HG02678 (cell line): ENCODE measurements around the gene BICD1.
"Not testable (repeated sequence)": the region's sequence is repeated elsewhere in the genome, so short reads cannot be mapped to it uniquely, and the experiment has no call there.

Experiments used
- ATAC-seq: cut with Tn5 transposase; IDR thresholded peaks from one replicate; pipeline ENCODE4 v1.9.1; 2021; ENCODE audit warnings: mild to moderate bottlenecking, moderate library complexity; ENCODE audit not compliant: unreplicated experiment

BICD1 gene

GRCh38 chr12:32273712-32274111 is 167.1 kb downstream of the BICD1 start:
- peak; percentile 94 for ATAC-seq

- ATAC-seq = no peak
Observed at GRCh38 chr12:32274665-32275064, 168.0 kb downstream of the BICD1 start.

- not testable (repeated sequence) for ATAC-seq
Observed at GRCh38 chr12:32275520-32275919, 168.9 kb downstream of the BICD1 start.

- no peak for ATAC-seq
Observed at GRCh38 chr12:32277774-32278173, 171.1 kb downstream of the BICD1 start.

- no peak for ATAC-seq
Observed at GRCh38 chr12:32281098-32281497, 174.5 kb downstream of the BICD1 start.

- ATAC-seq = no peak
Observed at GRCh38 chr12:32284561-32284960, 177.9 kb downstream of the BICD1 start.

- no peak for ATAC-seq
Observed at GRCh38 chr12:32285021-32285420, 178.4 kb downstream of the BICD1 start.

- ATAC-seq = no peak
Observed at GRCh38 chr12:32285489-32285888, 178.8 kb downstream of the BICD1 start.

- no peak for ATAC-seq
Observed at GRCh38 chr12:32290411-32290810, 183.8 kb downstream of the BICD1 start.

- no peak for ATAC-seq
Observed at GRCh38 chr12:32292151-32292550, 185.5 kb downstream of the BICD1 start.

GRCh38 chr12:32293808-32294419 is 187.3 kb downstream of the BICD1 start:
- no peak for ATAC-seq

GRCh38 chr12:32296567-32296966 is 189.9 kb downstream of the BICD1 start:
- no peak for ATAC-seq

- ATAC-seq = no peak
Observed at GRCh38 chr12:32298917-32299316, 192.3 kb downstream of the BICD1 start.

GRCh38 chr12:32301216-32301615 is 194.6 kb downstream of the BICD1 start:
- ATAC-seq = no peak

- peak; percentile 69 for ATAC-seq
Observed at GRCh38 chr12:32302218-32303173, 195.8 kb downstream of the BICD1 start.

- ATAC-seq = no peak
Observed at GRCh38 chr12:32303174-32303549, 196.5 kb downstream of the BICD1 start.

- ATAC-seq = no peak
Observed at GRCh38 chr12:32305163-32305562, 198.5 kb downstream of the BICD1 start.

GRCh38 chr12:32307326-32307725 is 200.7 kb downstream of the BICD1 start:
- ATAC-seq = no peak

GRCh38 chr12:32309811-32310736 is 203.4 kb downstream of the BICD1 start:
- ATAC-seq = no peak

GRCh38 chr12:32312049-32312670 is 205.5 kb downstream of the BICD1 start:
- no peak for ATAC-seq

- ATAC-seq = no peak
Observed at GRCh38 chr12:32322354-32322753, 215.7 kb downstream of the BICD1 start.
